Activated CD8-positive, alpha-beta memory T cell treated with anti-CD3 and anti-CD28 coated beads for 1 hour (primary cell): ENCODE measurements around the gene KIRREL2.
"Not testable (repeated sequence)": the region's sequence is repeated elsewhere in the genome, so short reads cannot be mapped to it uniquely, and the experiment has no call there.

Experiments
- DNase-seq, 2 donors: peaks; one replicate each; pipeline ENCODE4 v3.0.0-alpha.2; 2020; ENCODE audit warnings: low read depth in 1 of 2; ENCODE audit errors: extremely low read depth in 1 of 2

KIRREL2 gene

GRCh38 chr19:35868823-35869326, 12.2 kb downstream of the KIRREL2 start:
- no peak for DNase-seq

GRCh38 chr19:35869327-35870123, 12.8 kb downstream of the KIRREL2 start:
- peak; percentile 45 to 58 for DNase-seq

GRCh38 chr19:35870124-35870736, 13.5 kb downstream of the KIRREL2 start:
- DNase-seq, result not testable (repeated sequence)

GRCh38 chr19:35870798-35871197, 14.1 kb downstream of the KIRREL2 start:
- no peak for DNase-seq

- DNase-seq, result no peak
Observed at GRCh38 chr19:35871611-35872010, 14.9 kb downstream of the KIRREL2 start.

GRCh38 chr19:35872180-35872579, 15.5 kb downstream of the KIRREL2 start:
- DNase-seq, result no peak

GRCh38 chr19:35874392-35874930, 17.8 kb downstream of the KIRREL2 start:
- no peak for DNase-seq

- no peak for DNase-seq
Observed at GRCh38 chr19:35879068-35879467, 22.4 kb downstream of the KIRREL2 start.

- DNase-seq, result no peak
Observed at GRCh38 chr19:35879770-35880317, 23.1 kb downstream of the KIRREL2 start.

- no peak for DNase-seq
Observed at GRCh38 chr19:35882114-35882832, 25.6 kb downstream of the KIRREL2 start.

GRCh38 chr19:35883882-35884281, 27.2 kb downstream of the KIRREL2 start:
- DNase-seq, result no peak

- DNase-seq, result no peak
Observed at GRCh38 chr19:35885225-35885738, 28.6 kb downstream of the KIRREL2 start.

GRCh38 chr19:35885904-35886303, 29.2 kb downstream of the KIRREL2 start:
- DNase-seq, result no peak

GRCh38 chr19:35887197-35887596, 30.5 kb downstream of the KIRREL2 start:
- DNase-seq, result no peak

- no peak for DNase-seq
Observed at GRCh38 chr19:35888398-35888797, 31.7 kb downstream of the KIRREL2 start.

GRCh38 chr19:35889370-35890112, 32.8 kb downstream of the KIRREL2 start:
- no peak for DNase-seq

GRCh38 chr19:35890113-35890650, 33.5 kb downstream of the KIRREL2 start:
- no peak for DNase-seq

- not testable (repeated sequence) for DNase-seq
Observed at GRCh38 chr19:35891819-35892218, 35.1 kb downstream of the KIRREL2 start.

- no peak for DNase-seq
Observed at GRCh38 chr19:35894342-35894741, 37.6 kb downstream of the KIRREL2 start.
